Spleen (tissue), 7 donors: Measurements from ENCODE around the gene BEND3.

Experiments used
- POLR2A ChIP-seq, 3 donors: fragments of 450-650 bp; IDR thresholded peaks; one replicate each; pipeline ENCODE4 v1.5.1; 2017; ENCODE audit warnings: antibody characterized with exemption in 3 of 3, mild to moderate bottlenecking in 1 of 3
- POLR2AphosphoS5 ChIP-seq, 3 donors: sonication (generic); formaldehyde crosslinking; IDR thresholded peaks; one replicate each; pipeline ENCODE4 v1.5.1; 2017; ENCODE audit warnings: antibody characterized with exemption in 3 of 3
- TF ChIP-seq, protein P1 (sequence below), 11 experiments: fragments of 200-600 bp in 7 of 11; fragments of 450-650 bp in 4 of 11; sonication (generic) in 4 of 11; IDR thresholded peaks in 8 of 11; conservative IDR thresholded peaks in 3 of 11; 1 replicate in 7 of 11; 2 replicates in 4 of 11; pipeline versions ENCODE4 v1.4.0 to v1.8.0; 2016 to 2021; ENCODE audit warnings: antibody characterized with exemption in 11 of 11, inconsistent platforms in 4 of 11, mild to moderate bottlenecking in 1 of 11
- donor health status: DM: no; HTN: no; CAD: no; lungs with moderate emphysema.
- donor health status: DM: no; HTN: no; CAD: no.
- donor health status: DM: no; HTN: no; CAD: no.

DNA sequence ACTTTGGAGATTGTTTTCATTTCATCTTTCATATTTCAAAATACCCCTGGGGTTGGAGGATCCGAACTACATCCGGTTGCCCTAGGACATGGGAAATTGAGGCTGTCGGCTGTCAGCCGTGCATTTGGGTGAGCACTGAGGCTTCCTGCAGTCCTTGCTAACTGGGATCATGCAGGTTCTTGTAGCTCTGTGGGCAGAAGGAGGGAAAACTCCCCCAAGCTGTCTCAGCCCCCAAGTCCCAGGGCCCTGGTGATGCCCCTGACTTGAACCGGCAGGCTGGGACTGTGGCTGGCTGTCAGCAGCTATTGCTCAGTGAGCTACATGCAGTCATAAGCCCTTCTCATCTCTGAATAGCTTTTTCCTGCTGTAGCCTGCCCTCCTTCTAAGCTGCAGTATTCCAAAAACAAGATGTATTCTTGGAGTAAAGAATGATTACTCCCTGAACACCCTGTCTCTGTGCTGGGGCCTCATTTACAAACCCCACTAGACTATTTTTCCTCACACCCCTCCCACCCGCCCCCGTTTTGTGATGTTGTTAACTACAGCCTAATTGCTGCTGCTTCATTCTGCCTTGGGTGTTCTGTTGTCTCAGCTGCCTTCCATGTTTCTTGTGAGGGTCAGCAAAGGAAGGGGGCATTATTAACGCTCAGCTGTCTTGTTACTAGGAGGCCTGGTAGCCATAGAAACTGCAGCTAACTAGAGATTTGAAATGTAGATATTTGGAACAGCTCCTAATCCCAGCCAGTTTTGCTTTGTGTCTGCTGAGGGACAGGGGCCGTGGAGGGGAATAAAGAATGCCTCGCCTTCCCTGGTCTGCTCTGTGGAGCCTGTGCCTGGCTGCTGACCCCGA, 69.3 kb downstream of the BEND3 start:
- TF ChIP-seq, protein P1, sequence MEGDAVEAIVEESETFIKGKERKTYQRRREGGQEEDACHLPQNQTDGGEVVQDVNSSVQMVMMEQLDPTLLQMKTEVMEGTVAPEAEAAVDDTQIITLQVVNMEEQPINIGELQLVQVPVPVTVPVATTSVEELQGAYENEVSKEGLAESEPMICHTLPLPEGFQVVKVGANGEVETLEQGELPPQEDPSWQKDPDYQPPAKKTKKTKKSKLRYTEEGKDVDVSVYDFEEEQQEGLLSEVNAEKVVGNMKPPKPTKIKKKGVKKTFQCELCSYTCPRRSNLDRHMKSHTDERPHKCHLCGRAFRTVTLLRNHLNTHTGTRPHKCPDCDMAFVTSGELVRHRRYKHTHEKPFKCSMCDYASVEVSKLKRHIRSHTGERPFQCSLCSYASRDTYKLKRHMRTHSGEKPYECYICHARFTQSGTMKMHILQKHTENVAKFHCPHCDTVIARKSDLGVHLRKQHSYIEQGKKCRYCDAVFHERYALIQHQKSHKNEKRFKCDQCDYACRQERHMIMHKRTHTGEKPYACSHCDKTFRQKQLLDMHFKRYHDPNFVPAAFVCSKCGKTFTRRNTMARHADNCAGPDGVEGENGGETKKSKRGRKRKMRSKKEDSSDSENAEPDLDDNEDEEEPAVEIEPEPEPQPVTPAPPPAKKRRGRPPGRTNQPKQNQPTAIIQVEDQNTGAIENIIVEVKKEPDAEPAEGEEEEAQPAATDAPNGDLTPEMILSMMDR (IDR thresholded peaks at IDR 0.05 in 8 of 11, conservative IDR thresholded peaks at IDR 0.05 in 3 of 11): no peak
- TF ChIP-seq POLR2A (IDR thresholded peaks at IDR 0.05) (no peak), POLR2AphosphoS5 (IDR thresholded peaks at IDR 0.05) (no peak)
